Astrocyte (in vitro differentiated cells and primary cell): ENCODE measurements around the gene NUP210.

Experiments used
- CTCF ChIP-seq: IDR thresholded peaks from 2 replicates; pipeline ENCODE4 v1.5.1; 2011; ENCODE audit warnings: low read depth, mild to moderate bottlenecking, inconsistent platforms, low read length, moderate library complexity; ENCODE audit not compliant: insufficient read depth
- EZH2 ChIP-seq: IDR thresholded peaks from 2 replicates; pipeline ENCODE4 v1.6.1; 2012; ENCODE audit warnings: mild to moderate bottlenecking, low read length, inconsistent platforms; ENCODE audit not compliant: insufficient read depth

GRCh38 chr3:13414040-13414729, 5.9 kb downstream of the NUP210 start:
- TF ChIP-seq CTCF (no peak), EZH2 (no peak)
